GM23248 (cell line): ENCODE measurements around the gene RFTN1. TPM values are rescaled to one million over a fixed set of nuclear protein-coding genes. Genes with fewer than 3 reads are reported as not detected.

Experiments used
- DNase-seq: peaks from one replicate; pipeline ENCODE4 v3.0.0-alpha.2; 2015
- H2AFZ ChIP-seq: fragments of 200-600 bp; sonication (generic); 2 replicates; pipeline ENCODE4 v1.6.1; 2016; ENCODE audit warnings: antibody characterized with exemption
- H3F3A ChIP-seq: fragments of 200-600 bp; sonication (generic); 2 replicates; pipeline ENCODE4 v1.6.1; 2016; ENCODE audit warnings: mild to moderate bottlenecking, antibody characterized with exemption, mixed run types; ENCODE audit not compliant: insufficient read depth
- H3K27ac ChIP-seq: fragments of 200-600 bp; sonication (generic); 2 replicates; pipeline ENCODE4 v1.5.1; 2016; ENCODE audit warnings: mild to moderate bottlenecking
- H3K27me3 ChIP-seq: fragments of 200-600 bp; sonication (generic); replicated peaks from 2 replicates; pipeline ENCODE4 v1.6.1; 2016; ENCODE audit warnings: mild to moderate bottlenecking; ENCODE audit not compliant: insufficient read depth
- H3K36me3 ChIP-seq: fragments of 200-600 bp; sonication (generic); 2 replicates; pipeline ENCODE4 v1.6.1; 2016; ENCODE audit warnings: low read depth, mild to moderate bottlenecking
- H3K4me1 ChIP-seq: fragments of 200-600 bp; sonication (generic); 2 replicates; pipeline ENCODE4 v1.6.1; 2016; ENCODE audit warnings: mild to moderate bottlenecking; ENCODE audit not compliant: insufficient read depth
- H3K4me2 ChIP-seq: fragments of 200-600 bp; sonication (generic); one replicate; pipeline ENCODE4 v1.6.1; 2016; ENCODE audit warnings: mild to moderate bottlenecking; ENCODE audit not compliant: unreplicated experiment
- H3K4me3 ChIP-seq: fragments of 200-600 bp; sonication (generic); 2 replicates; pipeline ENCODE4 v1.5.1; 2016; ENCODE audit warnings: mild to moderate bottlenecking
- H3K79me2 ChIP-seq: fragments of 200-600 bp; sonication (generic); 2 replicates; pipeline ENCODE4 v1.6.1; 2016; ENCODE audit warnings: mild to moderate bottlenecking; ENCODE audit not compliant: insufficient read depth
- H3K9ac ChIP-seq: fragments of 200-600 bp; sonication (generic); 2 replicates; pipeline ENCODE4 v1.6.1; 2016; ENCODE audit warnings: mild to moderate bottlenecking
- H3K9me2 ChIP-seq: fragments of 200-600 bp; sonication (generic); 2 replicates; pipeline ENCODE4 v1.6.1; 2016; ENCODE audit warnings: mixed run types, mild to moderate bottlenecking, moderate library complexity; ENCODE audit not compliant: insufficient read depth
- H3K9me3 ChIP-seq: fragments of 200-600 bp; sonication (generic); one replicate; pipeline ENCODE4 v1.6.1; 2017; ENCODE audit warnings: low read depth
- H4K20me1 ChIP-seq: fragments of 200-600 bp; sonication (generic); 2 replicates; pipeline ENCODE4 v1.6.0; 2016; ENCODE audit not compliant: insufficient read depth
- EZH2 ChIP-seq: fragments of 200-600 bp; sonication (generic); IDR thresholded peaks from 2 replicates; pipeline ENCODE4 v1.6.1; 2018; ENCODE audit warnings: antibody characterized with exemption, mild to moderate bottlenecking; ENCODE audit not compliant: insufficient read depth, poor library complexity, severe bottlenecking
- EZH2phosphoT487 ChIP-seq: fragments of 200-600 bp; sonication (generic); IDR thresholded peaks from 2 replicates; pipeline ENCODE4 v1.6.1; 2018; ENCODE audit warnings: antibody characterized with exemption, moderate library complexity, mild to moderate bottlenecking, low read depth; ENCODE audit not compliant: insufficient read depth
- WGBS, 2 experiments: methylation state at CpG; one replicate each; pipeline ENCODE4 v1.1.6; 2015 to 2017; ENCODE audit warnings: low lambda C conversion rate in 2 of 2, low coverage in 1 of 2; ENCODE audit errors: missing lambda C conversion rate in 2 of 2; 5-methylcytosine and 5-hydroxymethylcytosine counted together
- in situ Hi-C: fragments of 300-500 bp; cut with MboI; formaldehyde crosslinking; loops from 2 replicates; pipeline ENCODE4 v1.15.0; 2020
- polyA plus RNA-seq: library from polyadenylated mRNA; unstranded; fragments of >200 nt; fragmentation: Nextera tagmentation; extraction: Ambion mirVana; gene quantifications from 2 replicates; pipeline ENCODE4 v1.2.1, GENCODE V29; 2016
- total RNA-seq: library from RNA; depleted of rRNA; stranded (reverse); fragments of >200 nt; shearing (Covaris generic); gene quantifications from 2 replicates; pipeline ENCODE4 v1.2.3, GENCODE V29; 2014

Gene RFTN1
- total and polyA plus RNA-seq, 2 experiments from 2014 or later, result 43.1 to 77.7 TPM

GRCh38 chr3:16423947-16424673 lies 89.4 kb downstream of the RFTN1 start:
- H3K9ac ChIP-seq, result no peak overlapping the region
- H3K27ac ChIP-seq, result no peak overlapping the region
- H3K36me3 ChIP-seq, result no peaks in the 10 kb centered on the region
- H3K9me3 ChIP-seq, result no peaks in the 10 kb centered on the region
- H2AFZ ChIP-seq, result no peak overlapping the region
- H4K20me1 ChIP-seq, result no peaks in the 10 kb centered on the region; the same call in 1 of the 2 replicates
- no peak for DNase-seq
- peaks cover 28% of the 10 kb centered on the region for H3F3A ChIP-seq
- TF ChIP-seq EZH2phosphoT487, result no peak
- TF ChIP-seq EZH2, result no peak
- WGBS, 2 experiments, result 95 to 98% methylated on average over 5 of the region's 5 CpGs
- H3K79me2 ChIP-seq, result peaks cover 79% of the 10 kb centered on the region
- no peaks in the 10 kb centered on the region for H3K27me3 ChIP-seq
- H3K9me2 ChIP-seq, result no peaks in the 10 kb centered on the region
- in situ Hi-C loops, result no loop called here
- no peak overlapping the region for H3K4me2 ChIP-seq
- H3K4me3 ChIP-seq, result no peak overlapping the region
- peaks cover 34% of the 10 kb centered on the region for H3K4me1 ChIP-seq

- DNase-seq, result no peak
- H3K27ac ChIP-seq, result no peak overlapping the region
These were observed 90.2 kb downstream of the RFTN1 start for GRCh38 chr3:16423298-16423697.

GRCh38 chr3:16419640-16420241 lies 93.8 kb downstream of the RFTN1 start:
- no peak overlapping the region for H3K9ac ChIP-seq
- no peaks in the 10 kb centered on the region for H3K36me3 ChIP-seq
- H3K9me3 ChIP-seq, result no peaks in the 10 kb centered on the region
- TF ChIP-seq EZH2phosphoT487, result no peak
- TF ChIP-seq EZH2, result no peak
- H3K79me2 ChIP-seq, result peaks cover 81% of the 10 kb centered on the region
- no peak overlapping the region for H3K27ac ChIP-seq
- H3K9me2 ChIP-seq, result no peaks in the 10 kb centered on the region
- H3F3A ChIP-seq, result no peaks in the 10 kb centered on the region
- in situ Hi-C loops, result no loop called here
- DNase-seq, result peak; percentile 65
- H3K4me3 ChIP-seq, result no peak overlapping the region
- H3K27me3 ChIP-seq, result no peaks in the 10 kb centered on the region
- 34 to 39% methylated on average over 5 of the region's 5 CpGs for WGBS, 2 experiments
- H3K4me2 ChIP-seq, result peak overlapping the region; percentile 28
- H2AFZ ChIP-seq, result no peak overlapping the region
- H3K4me1 ChIP-seq, result peaks cover 20% of the 10 kb centered on the region
- H4K20me1 ChIP-seq, result no peaks in the 10 kb centered on the region; the same call in 1 of the 2 replicates

More at GRCh38 chr3:16423298-16423697, 90.2 kb downstream of the RFTN1 start:
- no peak overlapping the region for H3K9ac ChIP-seq
- H3K4me2 ChIP-seq, result no peak overlapping the region
- peaks cover 20% of the 10 kb centered on the region for H3F3A ChIP-seq
- in situ Hi-C loops, result no loop called here
- no peak overlapping the region for H3K4me3 ChIP-seq
- H3K9me2 ChIP-seq, result no peaks in the 10 kb centered on the region
- H3K79me2 ChIP-seq, result peaks cover 83% of the 10 kb centered on the region
- TF ChIP-seq EZH2phosphoT487 (no peak), EZH2 (no peak)
- peaks cover 29% of the 10 kb centered on the region for H3K4me1 ChIP-seq
- no peaks in the 10 kb centered on the region for H3K9me3 ChIP-seq
- no peaks in the 10 kb centered on the region for H3K36me3 ChIP-seq
- 95 to 97% methylated on average over 2 of the region's 2 CpGs for WGBS, 2 experiments
- no peak overlapping the region for H2AFZ ChIP-seq
- H4K20me1 ChIP-seq, result no peaks in the 10 kb centered on the region; the same call in 1 of the 2 replicates
- no peaks in the 10 kb centered on the region for H3K27me3 ChIP-seq

GRCh38 chr3:16417945-16418739 lies 95.4 kb downstream of the RFTN1 start:
- 60 to 70% methylated on average over 5 of the region's 5 CpGs for WGBS, 2 experiments
- Histone ChIP-seq H2AFZ (no peak overlapping the region), H3K27me3 (no peaks in the 10 kb centered on the region), H3K9ac (no peak overlapping the region), H3K9me3 (no peaks in the 10 kb centered on the region), H3K9me2 (no peaks in the 10 kb centered on the region), H3K79me2 (peaks cover 81% of the 10 kb centered on the region), H3K4me1 (peaks cover 20% of the 10 kb centered on the region), H3K4me2 (no peak overlapping the region), H3F3A (no peaks in the 10 kb centered on the region), H3K36me3 (no peaks in the 10 kb centered on the region), H4K20me1 (no peaks in the 10 kb centered on the region; the same call in 1 of the 2 replicates), H3K4me3 (no peak overlapping the region), H3K27ac (no peak overlapping the region)
- in situ Hi-C loops, result no loop called here
- DNase-seq, result no peak
- TF ChIP-seq EZH2 (no peak), EZH2phosphoT487 (no peak)
